ENCODE results near the gene HUS1B.
"Not testable (repeated sequence)": the region's sequence is repeated elsewhere in the genome, so short reads cannot be mapped to it uniquely, and the experiment has no call there.

The HUS1B gene

GRCh38 chr6:656460-657252, at the start of gene HUS1B:
Gene HUS1B (minus strand): TSS chr6:657100. CDS start chr6:656944, 156 bp downstream.
- no peak for DNase-seq

GRCh38 chr6:706146-706545, 49.2 kb upstream of the HUS1B start:
- DNase-seq: no peak

DNA sequence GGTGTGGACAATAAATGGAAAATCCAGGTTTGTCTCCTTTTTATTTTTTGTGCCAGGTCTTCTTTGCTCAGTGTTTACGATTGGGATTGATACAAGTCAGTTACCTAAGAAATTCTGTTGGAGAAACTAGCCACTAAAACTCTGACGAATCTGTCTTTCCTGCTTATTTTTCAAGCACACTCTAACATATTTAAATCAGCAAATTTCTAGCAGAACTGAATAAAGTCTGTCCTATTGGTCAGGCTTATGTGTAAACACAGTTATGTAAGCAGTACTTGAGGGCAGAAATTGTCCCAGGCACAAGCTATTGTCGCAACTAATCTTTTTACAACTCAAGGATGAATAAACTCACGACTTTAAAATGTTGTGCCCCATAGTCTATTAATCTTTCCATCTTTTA, 48.1 kb upstream of the HUS1B start:
- no peak for DNase-seq

- DNase-seq: no peak
Measured at GRCh38 chr6:704046-704445, 47.1 kb upstream of the HUS1B start.

DNA sequence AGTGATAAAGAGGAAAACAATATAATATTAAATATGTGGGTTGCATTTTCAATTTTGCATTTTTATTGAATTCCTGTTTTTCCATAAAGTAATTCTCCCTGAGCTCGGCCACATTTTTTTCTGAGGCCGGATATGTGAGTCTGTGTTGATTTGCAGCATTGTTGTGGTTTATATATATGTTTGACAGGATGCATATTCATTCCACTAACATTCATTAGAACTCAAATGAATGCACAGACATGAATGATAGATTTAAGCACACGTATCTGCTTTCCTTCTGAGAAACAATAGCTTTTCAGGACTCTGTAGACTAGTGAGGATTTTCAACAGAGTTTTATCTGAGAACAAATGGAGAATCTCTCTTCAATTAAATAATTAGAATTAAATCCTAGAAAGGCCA, 46.7 kb upstream of the HUS1B start:
- no peak for DNase-seq

DNA sequence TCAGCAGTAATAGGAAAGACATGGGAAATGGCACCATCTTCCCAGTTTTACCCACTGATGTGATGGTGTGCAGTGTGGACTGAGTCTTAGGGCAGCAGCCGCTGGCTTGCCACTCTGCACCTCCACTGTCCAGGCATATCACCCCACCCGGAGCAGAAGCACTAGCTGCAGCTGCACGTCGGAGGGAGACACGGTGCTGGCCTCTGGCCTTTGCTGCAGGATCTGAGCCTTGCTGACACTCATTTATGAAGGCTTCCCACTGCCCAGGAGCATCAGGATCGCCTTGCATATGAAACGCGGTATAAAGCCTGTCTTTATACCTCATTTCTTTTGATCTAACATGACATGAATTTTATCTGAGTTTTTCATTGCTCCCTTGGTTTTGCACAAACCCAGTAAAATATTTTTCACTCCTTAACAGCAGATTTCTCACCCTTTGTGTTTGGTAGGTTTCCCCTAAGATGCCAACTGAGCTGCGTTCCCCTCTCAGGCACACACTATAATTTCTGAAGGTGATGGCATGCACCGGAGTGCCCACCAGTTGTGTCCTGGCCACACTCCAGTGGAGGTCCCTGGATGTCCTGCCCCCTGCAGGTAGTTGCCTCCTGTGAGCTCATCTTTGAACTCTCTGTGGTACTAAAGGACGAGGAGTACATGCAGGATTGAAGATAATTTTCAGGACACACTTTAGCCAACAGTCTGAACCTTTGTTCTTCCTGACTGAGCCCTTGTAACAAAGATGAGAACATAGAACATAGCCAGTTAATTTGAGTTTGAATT, 45.0 kb upstream of the HUS1B start:
- no peak for DNase-seq

GRCh38 chr6:701215-701614, 44.3 kb upstream of the HUS1B start:
- no peak for DNase-seq

DNA sequence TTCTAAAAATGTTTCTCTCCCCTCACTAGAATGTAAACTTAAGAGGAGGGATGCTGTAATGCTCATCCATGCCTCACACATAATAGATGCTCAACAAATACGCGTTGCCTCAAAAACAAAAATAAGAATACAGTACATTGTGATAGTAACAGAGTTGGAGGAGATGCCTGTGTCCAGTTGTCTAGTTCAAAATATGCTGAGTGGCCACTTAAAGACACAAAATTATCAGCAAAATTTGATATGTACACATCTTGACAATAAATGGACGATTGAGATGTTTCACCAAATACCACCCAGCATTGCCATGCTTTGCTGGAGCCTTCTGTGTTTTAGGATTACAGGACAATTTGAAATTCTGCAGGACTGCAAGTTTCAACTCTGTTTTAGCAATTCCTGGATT, 43.6 kb upstream of the HUS1B start:
- DNase-seq: no peak

GRCh38 chr6:699319-699718, 42.4 kb upstream of the HUS1B start:
- DNase-seq: no peak

DNA sequence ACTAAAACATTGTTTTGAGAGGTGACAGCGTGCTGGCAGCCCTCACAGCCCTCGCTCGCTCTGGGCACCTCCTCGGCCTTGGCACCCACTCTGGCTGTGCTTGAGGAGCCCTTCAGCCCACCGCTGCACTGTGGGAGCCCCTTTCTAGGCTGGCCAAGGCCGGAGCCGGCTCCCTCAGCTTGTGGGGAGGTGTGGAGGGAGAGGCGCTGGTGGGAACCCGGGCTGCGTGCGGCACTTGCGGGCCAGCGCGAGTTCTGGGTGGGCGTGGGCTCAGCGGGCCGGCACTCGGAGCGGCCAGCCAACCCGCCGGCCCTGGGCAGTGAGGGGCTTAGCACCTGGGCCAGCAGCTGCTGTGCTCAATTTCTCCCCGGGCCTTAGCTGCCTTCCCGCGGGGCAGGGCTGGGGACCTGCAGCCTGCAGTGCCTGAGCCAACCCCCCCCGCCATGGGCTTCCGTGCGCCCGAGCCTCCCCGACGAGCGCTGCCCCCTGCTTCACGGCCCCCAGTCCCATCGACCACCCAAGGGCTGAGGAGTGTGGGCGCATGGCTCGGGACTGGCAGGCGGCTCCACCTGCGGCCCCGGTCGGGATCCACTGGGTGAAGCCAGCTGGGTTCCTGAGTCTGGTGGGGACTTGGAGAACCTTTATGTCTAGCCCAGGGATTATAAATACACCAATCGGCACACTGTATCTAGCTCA, 37.7 kb upstream of the HUS1B start:
- not testable (repeated sequence) for DNase-seq

GRCh38 chr6:693723-694009, 36.8 kb upstream of the HUS1B start:
- DNase-seq: no peak

- peak; percentile 91 for DNase-seq
Measured at GRCh38 chr6:692858-693722, 36.2 kb upstream of the HUS1B start, which contains the start of gene EXOC2. Gene EXOC2 (minus strand): TSS chr6:693139. CDS start chr6:637818, 55,321 bp downstream.

- peak; percentile 71 for DNase-seq
Measured at GRCh38 chr6:692356-692851, 35.5 kb upstream of the HUS1B start.

- no peak for DNase-seq
Measured at GRCh38 chr6:689223-689622, 32.3 kb upstream of the HUS1B start.

DNA sequence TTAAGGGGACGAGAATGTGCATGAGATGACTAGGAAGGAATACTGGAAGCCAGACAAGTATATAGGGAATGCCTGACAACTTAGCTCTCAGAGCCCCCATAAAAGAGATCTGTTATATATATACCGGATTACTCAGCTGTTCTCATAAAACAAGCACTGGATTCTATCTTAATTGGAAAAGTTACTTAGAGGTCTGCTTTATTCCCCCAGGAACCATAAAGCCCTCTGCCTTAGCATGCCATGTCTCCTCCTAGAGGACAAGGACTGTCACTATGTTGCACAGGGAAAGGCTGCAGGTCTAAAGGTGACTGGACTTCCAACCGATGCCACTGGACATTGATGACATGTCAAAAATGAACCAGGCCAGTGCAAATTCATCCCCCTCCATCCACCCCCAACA, 29.6 kb upstream of the HUS1B start:
- no peak for DNase-seq

- DNase-seq: no peak
Measured at GRCh38 chr6:684831-685636, 28.1 kb upstream of the HUS1B start.

DNA sequence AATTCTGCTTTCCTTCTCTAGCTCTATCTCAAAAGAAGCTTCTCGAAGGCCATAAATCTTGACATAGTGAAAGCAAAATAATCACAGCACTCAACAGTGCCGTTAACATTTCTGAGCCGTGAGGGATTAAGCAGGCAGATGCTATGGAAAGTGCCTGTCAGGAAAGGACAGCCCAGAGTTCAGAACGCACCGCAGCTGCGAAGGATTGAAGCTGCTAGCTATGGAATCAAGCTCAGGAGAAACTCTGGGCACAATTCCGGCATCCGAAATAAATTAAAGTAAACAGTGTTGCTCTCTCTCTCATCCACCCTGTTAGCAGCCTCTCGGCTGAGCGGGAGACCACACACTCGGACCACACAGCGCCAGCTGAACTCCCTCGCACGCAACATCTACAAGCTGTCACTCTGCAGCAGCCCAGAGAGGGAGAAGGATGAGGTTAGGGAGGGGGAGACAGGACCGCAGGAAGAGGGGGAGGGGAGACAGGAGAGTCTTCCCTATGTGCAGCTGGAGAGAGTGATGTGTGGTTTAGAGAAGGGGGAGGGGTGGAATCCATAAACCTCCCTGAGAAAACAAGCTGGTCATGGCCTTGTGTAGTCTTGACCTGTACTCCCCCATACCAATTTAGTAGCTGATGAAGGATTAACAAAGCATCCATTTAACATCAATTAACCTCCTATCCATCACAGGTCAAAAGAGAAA, 27.0 kb upstream of the HUS1B start:
- DNase-seq: no peak

- DNase-seq: no peak
Measured at GRCh38 chr6:680666-681340, 23.9 kb upstream of the HUS1B start.

- no peak for DNase-seq
Measured at GRCh38 chr6:680251-680650, 23.4 kb upstream of the HUS1B start.

DNA sequence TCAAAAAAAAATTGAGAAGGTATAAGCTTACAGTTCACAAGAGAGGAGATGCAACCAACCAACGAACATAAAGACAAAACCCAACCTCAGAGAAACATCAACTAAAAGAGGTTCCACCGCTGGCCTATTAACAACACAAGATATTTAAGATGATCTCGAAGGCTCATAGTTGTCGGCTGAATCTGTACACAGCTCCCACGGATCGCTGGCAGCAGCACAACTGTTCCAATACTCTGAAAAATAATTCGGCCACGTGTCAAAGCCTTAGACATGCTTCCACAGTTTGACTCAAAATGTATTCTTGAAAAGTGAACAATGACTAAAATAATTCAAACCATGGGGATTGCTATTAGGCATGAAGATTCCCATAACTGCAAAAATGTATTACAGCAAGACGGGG, 22.4 kb upstream of the HUS1B start:
- no peak for DNase-seq

DNA sequence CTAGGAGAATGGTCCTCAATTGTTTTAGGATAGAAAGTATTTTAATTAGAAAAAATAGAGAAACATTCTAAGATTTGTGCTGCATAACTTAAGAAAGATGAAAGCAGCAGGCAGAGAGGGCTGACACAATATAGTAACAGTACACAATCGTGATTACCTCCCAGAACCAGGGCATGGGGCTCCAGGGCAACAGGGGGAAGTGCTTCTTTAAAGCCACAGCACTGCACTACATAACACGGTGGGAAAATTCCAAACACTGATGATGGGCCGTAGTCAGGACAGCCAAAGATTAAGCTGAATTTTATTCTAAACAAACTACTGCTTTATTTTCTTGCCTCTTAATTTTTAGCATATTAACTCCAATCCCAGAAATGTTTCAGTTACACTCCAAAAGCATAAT, 21.6 kb upstream of the HUS1B start:
- DNase-seq: no peak

Measured in activated CD4-positive, CD25-positive, alpha-beta regulatory T cell treated with anti-CD3 and anti-CD28 coated beads, Interleukin-2, amount 50 U/mL, for 72 hours (primary cell).